Motor neuron (in vitro differentiated cells): Measurements from ENCODE around the gene PTPRD. TPM values are rescaled to one million over a fixed set of nuclear protein-coding genes. Genes with fewer than 3 reads are reported as not detected.
"Not testable (repeated sequence)": the region's sequence is repeated elsewhere in the genome, so short reads cannot be mapped to it uniquely, and the experiment has no call there.

ENCODE experiments used
- ATAC-seq, 8 experiments: fragments of 200-7000 bp; cut with Tn5 transposase; replicated peaks in 6 of 8; 2 replicates each; pipeline ENCODE4 v1.8.0; 2021; ENCODE audit warnings: mild to moderate bottlenecking in 8 of 8, moderate library complexity in 8 of 8
- H3K27ac ChIP-seq, 2 donors: fragments of 250-450 bp; sonication (Bioruptor Pico); 2 replicates each; pipeline ENCODE4 v1.9.0; 2021; ENCODE audit warnings: antibody characterized with exemption in 2 of 2, mild to moderate bottlenecking in 2 of 2, moderate library complexity in 1 of 2
- H3K4me1 ChIP-seq, 2 donors: fragments of 250-450 bp; sonication (Bioruptor Pico); replicated peaks in 1 of 2; 2 replicates each; pipeline ENCODE4 v1.6.1; 2021; ENCODE audit warnings: antibody characterized with exemption in 2 of 2, mild to moderate bottlenecking in 2 of 2, moderate library complexity in 1 of 2
- H3K4me3 ChIP-seq, 5 donors: fragments of 250-450 bp; sonication (Bioruptor Pico); 2 replicates each; pipeline ENCODE4 v1.9.0; 2021; ENCODE audit warnings: antibody characterized with exemption in 5 of 5, mild to moderate bottlenecking in 5 of 5, moderate library complexity in 4 of 5
- WGBS, 10 experiments: fragments of 450-650 bp; shearing (Covaris generic); methylation state at CpG; one replicate each; pipeline ENCODE4 v1.0.0; 2022; 5-methylcytosine and 5-hydroxymethylcytosine counted together
- in situ Hi-C, 9 experiments: fragments of 400-800 bp; cut with MboI; loops; one replicate each; pipeline ENCODE4 v1.15.0; 2021; ENCODE audit warnings: low sequenced_read_pairs in 9 of 9, low pct_unique_long_range_greater_than_20kb in 2 of 9; ENCODE audit not compliant: unreplicated experiment in 9 of 9
- total RNA-seq, 8 experiments: library from RNA; unstranded; fragments of 300-600 nt; gene quantifications; 2 replicates each; pipeline versions ENCODE4 v1.2.3 to v1.2.4, GENCODE V29; 2022

PTPRD gene
- total RNA-seq, 8 experiments from 2014 or later, result 0.15 to 175 (median 72.8) TPM

DNA sequence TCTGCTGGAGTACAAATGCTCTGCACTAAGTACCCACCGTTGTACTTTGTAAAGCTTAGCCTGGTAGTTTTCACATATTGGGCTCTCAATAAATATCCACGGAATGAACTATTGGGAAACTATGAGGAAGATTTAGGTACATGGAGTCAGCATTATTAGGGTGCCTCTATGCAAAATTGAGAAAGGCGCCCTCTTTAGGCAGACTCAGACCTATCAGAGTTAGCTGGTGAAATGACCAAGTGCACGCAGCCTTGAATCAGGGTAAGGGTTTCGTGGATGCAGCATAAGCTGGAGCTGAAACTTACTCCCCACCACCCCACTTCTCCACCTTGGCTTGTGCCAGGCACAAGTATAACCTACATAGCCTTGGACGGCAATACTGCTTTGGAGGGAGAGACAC is 1634.5 kb downstream of the PTPRD start:
- in situ Hi-C loops, result no loop called here
- no peaks in the 10 kb centered on the region for H3K4me1 ChIP-seq
- H3K4me3 ChIP-seq, result no peak overlapping the region
- no peak for ATAC-seq
- H3K27ac ChIP-seq, result no peak overlapping the region
- 18 to 100% (median 87%) methylated on average over 2 to 5 of the region's 6 CpGs; no CpG with 5 or more reads in 2 of the 10 experiments for WGBS, 10 experiments

DNA sequence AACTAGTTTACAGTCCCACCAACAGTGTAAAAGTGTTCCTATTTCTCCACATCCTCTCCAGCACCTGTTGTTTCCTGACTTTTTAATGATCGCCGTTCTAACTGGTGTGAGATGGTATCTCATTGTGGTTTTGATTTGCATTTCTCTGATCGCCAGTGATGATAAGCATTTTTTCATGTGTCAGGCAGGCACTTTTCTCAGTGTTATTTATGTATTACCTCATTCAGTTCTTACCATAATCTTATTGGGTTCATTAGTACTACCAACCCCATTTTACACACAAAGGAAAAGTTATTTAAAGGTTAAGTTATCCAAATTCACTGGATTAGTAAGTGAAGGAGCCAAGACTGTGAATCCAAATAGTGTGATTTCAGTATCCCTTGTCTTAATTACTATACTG is 1644.5 kb downstream of the PTPRD start:
- H3K27ac ChIP-seq, H3K4me3 ChIP-seq, ATAC-seq, in situ Hi-C loops, H3K4me1 ChIP-seq: not testable (repeated sequence)
- 0% methylated on average over 1 of the region's 3 CpGs; no CpG with 5 or more reads in 9 of the 10 experiments for WGBS, 10 experiments

DNA sequence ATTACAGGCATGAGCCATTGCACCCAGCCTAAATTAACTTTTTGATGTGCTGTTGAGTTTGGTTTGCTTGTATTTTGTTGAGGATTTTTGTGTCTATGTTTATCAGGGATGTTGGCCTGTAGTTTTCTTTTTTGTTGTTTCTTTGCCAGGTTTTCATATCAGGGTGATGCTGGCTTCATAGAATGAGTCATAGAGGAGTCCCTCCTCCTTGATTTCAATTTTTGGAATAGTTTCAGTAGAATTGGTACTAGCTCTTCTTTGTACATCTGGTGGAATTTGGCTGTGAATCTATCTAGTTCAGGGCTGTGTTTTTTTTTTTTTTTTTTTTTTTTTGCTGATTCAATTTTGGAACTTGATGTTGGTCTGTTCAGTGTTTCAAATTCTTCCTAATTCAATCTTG is 1648.9 kb downstream of the PTPRD start:
- H3K4me1 ChIP-seq, result peaks cover 4 to 11% of the 10 kb centered on the region in 2 donors
- ATAC-seq, result peak in 1 of 8 experiments; percentile 57
- no peak overlapping the region for H3K4me3 ChIP-seq
- in situ Hi-C loops, result no loop called here
- no peak overlapping the region for H3K27ac ChIP-seq

DNA sequence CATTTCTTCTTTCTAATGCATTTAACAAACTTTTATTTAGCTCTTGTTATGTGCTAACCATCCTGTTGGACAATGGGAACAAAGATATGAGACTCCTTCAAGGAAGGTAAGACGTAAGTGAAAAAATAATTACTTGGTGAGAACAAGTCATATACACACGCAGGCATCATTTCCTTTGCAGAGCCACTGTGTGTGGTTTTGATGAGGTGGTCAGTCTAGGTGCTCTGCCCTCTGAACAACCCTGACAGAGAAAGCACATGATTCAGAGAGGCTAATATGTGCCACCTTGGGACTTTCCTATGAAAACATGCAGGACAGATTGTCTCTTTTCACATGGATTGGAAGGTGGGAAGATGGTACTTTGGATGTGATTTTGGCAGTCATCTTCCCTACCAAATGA is 1650.7 kb downstream of the PTPRD start:
- ATAC-seq, result no peak
- no peak overlapping the region for H3K27ac ChIP-seq
- in situ Hi-C loops, result no loop called here
- 0 to 100% (median 23%) methylated on average over 1 to 2 of the region's 2 CpGs; no CpG with 5 or more reads in 5 of the 10 experiments for WGBS, 10 experiments
- H3K4me3 ChIP-seq, result no peak overlapping the region
- H3K4me1 ChIP-seq, result peaks cover 4 to 16% of the 10 kb centered on the region in 2 donors

DNA sequence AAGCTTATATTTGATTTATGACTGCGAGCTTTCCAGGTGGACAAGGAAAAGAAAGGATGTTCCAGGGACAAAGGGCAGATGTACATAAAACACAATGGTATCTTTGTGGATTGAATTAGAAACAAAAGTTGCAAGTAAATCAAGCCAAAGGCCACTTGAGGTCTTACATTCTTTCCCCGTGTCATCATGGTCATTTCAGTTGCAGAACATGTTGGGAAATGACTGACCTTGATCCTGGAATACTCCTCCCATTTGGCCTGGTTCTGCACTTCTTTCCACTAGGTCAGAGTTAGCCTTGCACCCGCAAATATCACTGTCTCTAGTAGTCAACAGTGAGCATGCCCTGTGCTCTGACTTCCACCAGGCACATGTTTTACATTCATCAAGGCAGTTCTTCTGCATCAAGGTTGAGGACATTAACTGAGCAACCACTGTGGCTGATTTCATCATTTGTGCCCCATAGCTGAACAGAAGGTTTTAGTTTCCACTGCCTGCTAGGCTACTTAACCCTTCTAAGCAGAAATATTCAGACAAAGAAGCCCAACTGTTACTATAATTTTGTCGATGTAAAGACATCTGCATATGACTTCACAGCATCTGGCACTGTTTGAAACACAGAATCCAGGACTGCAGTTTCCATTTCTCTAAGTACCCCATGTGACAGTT is 1651.5 kb downstream of the PTPRD start:
- H3K4me1 ChIP-seq, result peaks cover 6 to 24% of the 10 kb centered on the region in 2 donors
- in situ Hi-C loops, result no loop called here
- H3K27ac ChIP-seq, result peak overlapping the region in 1 of 2 donors; percentile 39
- 0 to 100% (median 33%) methylated on average over 1 to 4 of the region's 4 CpGs; no CpG with 5 or more reads in 2 of the 10 experiments for whole genome bisulfite sequencing, 10 experiments
- peak in 6 of 8 experiments; percentile 26 to 71 (median 65) for ATAC-seq
- no peak overlapping the region for H3K4me3 ChIP-seq

DNA sequence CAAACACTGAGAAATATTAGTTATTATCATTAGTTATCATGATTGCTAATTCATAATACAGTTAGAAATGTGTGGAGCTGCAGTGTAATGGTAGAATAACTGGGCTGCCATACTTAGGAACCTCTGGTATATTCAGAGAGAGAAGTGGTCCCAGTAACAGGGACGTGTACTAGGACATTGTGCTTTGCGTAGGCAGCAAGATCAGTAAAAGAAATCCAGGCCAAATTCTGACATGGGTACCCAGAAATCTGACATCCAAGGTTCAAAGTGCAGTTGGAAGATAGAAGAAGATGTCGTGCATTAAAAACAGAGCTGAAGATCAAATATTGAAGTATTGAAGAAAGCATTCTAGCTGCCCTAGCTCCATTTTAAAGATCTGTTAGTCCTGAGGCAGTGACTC is 1652.5 kb downstream of the PTPRD start:
- Histone ChIP-seq H3K4me1 (peaks cover 15 to 34% of the 10 kb centered on the region in 2 donors), H3K4me3 (no peak overlapping the region), H3K27ac (no peak overlapping the region)
- in situ Hi-C loops, result no loop called here
- 0 to 95% (median 70%) methylated on average over 1 to 3 of the region's 3 CpGs; no CpG with 5 or more reads in 2 of the 10 experiments for WGBS, 10 experiments
- ATAC-seq, result no peak

DNA sequence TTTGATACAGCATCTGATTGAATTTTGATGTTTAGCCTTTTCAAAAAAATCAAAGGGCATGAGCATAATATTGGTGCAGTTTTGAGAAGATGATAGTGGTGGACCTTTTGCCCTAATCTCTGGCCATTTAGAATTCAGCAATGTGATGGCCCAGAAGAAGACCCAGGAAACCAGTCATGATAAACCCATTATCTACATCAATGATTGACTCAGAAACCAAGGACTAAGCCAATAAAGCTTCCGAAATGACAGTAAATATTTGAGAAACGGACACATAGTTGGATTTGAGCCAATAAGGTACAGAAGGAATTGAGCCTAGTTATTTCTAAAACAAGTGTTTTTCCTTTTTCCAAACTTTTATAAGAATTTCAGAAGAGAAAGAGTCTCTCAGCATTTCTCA is 1654.4 kb downstream of the PTPRD start:
- Histone ChIP-seq H3K4me1 (peaks cover 18 to 38% of the 10 kb centered on the region in 2 donors), H3K27ac (no peak overlapping the region), H3K4me3 (no peak overlapping the region)
- in situ Hi-C loops, result no loop called here
- ATAC-seq, result no peak
- WGBS, 10 experiments, result 0 to 100% (median 80%) methylated on average over 1 to 2 of the region's 2 CpGs; no CpG with 5 or more reads in 1 of the 10 experiments

DNA sequence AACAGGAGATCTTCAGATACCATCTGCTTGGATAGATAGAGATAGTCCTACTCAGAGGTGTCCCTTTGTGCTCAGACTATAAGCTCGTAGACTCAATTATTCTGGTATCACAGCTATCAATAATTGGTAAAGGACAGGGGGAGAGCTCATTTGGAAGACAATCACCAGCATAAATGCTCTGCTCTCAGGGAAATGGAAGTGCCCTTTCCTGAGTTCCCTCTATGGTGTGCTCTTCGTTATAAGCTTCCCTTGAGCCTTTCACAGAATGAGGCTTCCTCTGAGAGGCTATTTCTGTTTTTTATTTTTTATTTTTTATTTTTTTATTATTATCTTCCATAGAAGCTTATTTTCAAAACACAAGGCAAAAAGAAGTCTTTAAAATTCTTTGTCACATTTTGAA is 1657.5 kb downstream of the PTPRD start:
- Histone ChIP-seq H3K27ac (no peak overlapping the region), H3K4me3 (no peak overlapping the region), H3K4me1 (peaks cover 13 to 27% of the 10 kb centered on the region in 2 donors)
- WGBS, 10 experiments, result 0 to 76% (median 26%) methylated on average over 1 to 2 of the region's 2 CpGs
- no peak for ATAC-seq
- in situ Hi-C loops, result no loop called here

DNA sequence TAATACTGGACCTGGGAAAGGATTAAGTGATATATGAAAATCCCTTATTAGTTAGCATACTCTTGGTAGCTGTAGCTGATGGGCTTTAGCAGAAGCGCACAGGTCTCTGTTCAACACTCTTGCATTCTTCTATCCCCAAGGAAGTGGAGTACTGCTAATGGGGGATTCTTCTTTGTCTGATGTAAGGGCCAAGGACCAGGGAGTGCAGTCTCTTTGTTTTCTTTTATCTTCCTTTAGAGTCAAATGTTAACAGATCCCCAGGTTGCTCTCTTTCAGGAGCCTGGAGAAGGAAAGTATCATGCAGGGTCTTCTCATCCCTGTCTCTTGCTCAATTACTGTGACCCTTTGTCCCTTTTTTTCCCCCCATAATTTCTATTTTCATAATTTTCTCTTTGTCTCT is 1666.3 kb downstream of the PTPRD start:
- in situ Hi-C loops, result no loop called here
- 83 to 88% (median 85%) methylated on average over 1 of the region's 1 CpG; no CpG with 5 or more reads in 7 of the 10 experiments for WGBS, 10 experiments
- Histone ChIP-seq H3K4me1 (no peaks in the 10 kb centered on the region), H3K27ac (no peak overlapping the region), H3K4me3 (no peak overlapping the region)
- ATAC-seq, result no peak

DNA sequence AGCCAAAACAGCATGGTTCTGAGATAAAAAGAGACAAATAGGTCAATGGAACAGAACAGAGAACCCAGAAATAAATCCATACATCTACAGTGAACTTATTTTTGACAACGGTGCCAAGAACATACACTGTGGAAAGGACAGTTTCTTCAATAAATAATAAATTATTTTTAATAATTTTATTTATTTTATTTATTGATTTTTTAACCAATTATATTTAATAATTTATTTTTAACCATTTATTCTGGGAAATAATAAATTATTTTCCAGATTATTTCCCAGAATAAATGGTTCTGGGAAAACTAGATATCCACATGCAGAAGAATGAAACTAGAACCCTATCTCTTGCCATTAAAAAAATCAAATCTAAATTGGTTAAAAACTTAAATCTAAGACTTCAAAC is 1669.4 kb downstream of the PTPRD start:
- in situ Hi-C loops, result no loop called here
- no peak for ATAC-seq
- Histone ChIP-seq H3K27ac (no peak overlapping the region), H3K4me3 (no peak overlapping the region), H3K4me1 (peaks cover 0 to 7% of the 10 kb centered on the region in 2 donors)
- WGBS, 10 experiments, result 0 to 100% (median 50%) methylated on average over 1 of the region's 1 CpG; no CpG with 5 or more reads in 1 of the 10 experiments

DNA sequence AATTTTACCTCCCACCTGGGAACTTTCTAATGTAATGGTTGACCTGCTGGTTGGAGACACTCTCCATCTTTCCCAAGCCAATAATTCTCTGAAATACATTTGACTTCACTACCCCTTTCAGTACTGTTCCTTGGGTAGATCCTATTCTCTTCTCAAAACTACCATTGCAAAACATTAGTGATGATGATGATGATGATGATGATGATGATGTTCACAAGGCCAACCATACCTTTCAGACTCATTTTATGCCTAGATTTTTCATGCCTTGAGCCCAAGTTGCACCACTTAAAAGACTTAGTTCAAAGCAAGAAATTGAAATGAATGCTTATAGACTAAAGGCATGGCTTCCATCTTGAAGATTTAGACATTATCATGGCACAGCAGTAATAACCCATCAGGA is 1672.2 kb downstream of the PTPRD start:
- peaks cover 6 to 20% of the 10 kb centered on the region in 2 donors for H3K4me1 ChIP-seq
- no peak for ATAC-seq
- in situ Hi-C loops, result no loop called here
- H3K27ac ChIP-seq, result no peak overlapping the region
- H3K4me3 ChIP-seq, result no peak overlapping the region

DNA sequence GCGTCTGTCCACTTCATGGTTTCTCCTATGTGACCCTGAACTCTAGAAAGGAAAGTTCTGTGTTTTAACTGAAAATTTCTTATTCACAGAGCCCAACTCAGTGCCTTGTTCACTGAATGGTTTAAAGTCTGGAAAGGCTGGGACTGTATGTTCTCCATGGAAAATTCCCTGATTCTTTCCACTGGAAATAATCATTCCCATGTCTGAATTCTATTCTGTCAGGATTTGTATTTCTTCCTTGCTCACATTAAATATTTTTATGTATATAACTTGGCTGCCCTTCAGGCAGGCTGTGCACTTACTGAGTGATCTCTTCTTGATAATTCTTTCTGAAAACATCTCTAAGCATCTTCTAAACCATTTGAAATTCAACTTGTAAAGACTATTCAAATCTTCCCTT is 1686.3 kb downstream of the PTPRD start:
- no peak for ATAC-seq
- 0 to 100% (median 67%) methylated on average over 1 of the region's 1 CpG; no CpG with 5 or more reads in 3 of the 10 experiments for WGBS, 10 experiments
- Histone ChIP-seq H3K4me3 (no peak overlapping the region), H3K27ac (no peak overlapping the region), H3K4me1 (no peaks in the 10 kb centered on the region)
- in situ Hi-C loops, result no loop called here

DNA sequence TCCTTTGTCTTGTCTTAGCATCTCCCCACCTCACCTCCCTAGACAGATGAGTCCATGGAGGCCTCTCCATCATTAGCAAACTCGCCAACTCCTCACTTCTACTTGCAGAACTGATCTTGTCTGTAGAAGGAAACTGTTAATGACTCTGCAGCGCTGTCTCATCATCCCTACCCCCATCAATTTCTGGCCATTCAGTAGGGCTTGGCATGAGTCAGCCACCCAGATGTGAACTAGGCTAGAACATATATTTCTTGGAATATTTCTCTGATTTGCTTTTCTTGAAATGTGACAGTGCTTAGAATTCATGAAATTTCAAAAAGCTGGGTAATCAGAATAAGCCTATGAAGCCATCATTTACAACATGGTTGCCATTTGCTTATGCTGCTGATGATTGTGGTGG is 1688.2 kb downstream of the PTPRD start:
- 0 to 90% (median 43%) methylated on average over 1 to 2 of the region's 2 CpGs; no CpG with 5 or more reads in 4 of the 10 experiments for WGBS, 10 experiments
- no peak overlapping the region for H3K4me3 ChIP-seq
- in situ Hi-C loops, result no loop called here
- H3K27ac ChIP-seq, result no peak overlapping the region
- ATAC-seq, result peak in 5 of 8 experiments; percentile 40 to 77 (median 57)
- no peaks in the 10 kb centered on the region for H3K4me1 ChIP-seq
